ENCODE data around the gene GSN. TPM values are rescaled to one million over a fixed set of nuclear protein-coding genes. Genes with fewer than 3 reads are reported as not detected.

The GSN gene
- total and polyA plus RNA-seq, 9 of the 15 experiments (the other 6 are each of a cell fraction or from before 2014, with no cell fraction given), result 0.39 to 16.6 (median 8.2) TPM

- no peak for TF ChIP-seq ATF6 (CRISPR knock-in tag; IDR thresholded peaks at IDR 0.05)
- no peak for TF ChIP-seq ZNF561 (CRISPR knock-in tag; conservative IDR thresholded peaks at IDR 0.05)
- TF ChIP-seq ZFP1 (CRISPR knock-in tag; IDR thresholded peaks at IDR 0.05), result no peak
- no peak for TF ChIP-seq THRB (CRISPR knock-in tag; conservative IDR thresholded peaks at IDR 0.05)
- TF ChIP-seq MIER1 (IDR thresholded peaks at IDR 0.05; ENCODE audit: low read depth), result no peak
- no peak for TF ChIP-seq ZNF518B (CRISPR knock-in tag; IDR thresholded peaks at IDR 0.05)
- 0 out of 4 replicates have a peak, but pooled peaks of 1 of the 2 experiments have one; percentile 11 for TF ChIP-seq RCOR1 (IDR thresholded peaks at IDR 0.05; ENCODE audit: borderline replicate concordance in 1 of 2, low read depth in 2 of 2, low read length in 2 of 2)
- no peak for TF ChIP-seq ZNF280A (IDR thresholded peaks at IDR 0.05; ENCODE audit: low read depth, partially characterized antibody)
- TF ChIP-seq MYBL2 (IDR thresholded peaks at IDR 0.05; ENCODE audit: low read depth), result 0 out of 2 replicates have a peak, but pooled peaks have one; percentile 36
- no peak for TF ChIP-seq MYBL2 (CRISPR knock-in tag; IDR thresholded peaks at IDR 0.05; ENCODE audit: borderline replicate concordance)
- TF ChIP-seq E2F3 (CRISPR knock-in tag; IDR thresholded peaks at IDR 0.05), result no peak
- TF ChIP-seq PPARD (CRISPR knock-in tag; IDR thresholded peaks at IDR 0.05), result no peak
- no peak for TF ChIP-seq SIN3A (IDR thresholded peaks at IDR 0.05; ENCODE audit: borderline replicate concordance in 2 of 2, control insufficient read depth in 1 of 2, low read depth in 2 of 2, low read length in 2 of 2)
- no peak for TF ChIP-seq POLR2AphosphoS2 (IDR thresholded peaks at IDR 0.05; ENCODE audit: low read length)
- TF ChIP-seq HDAC2 (IDR thresholded peaks at IDR 0.05), result peak; percentile 53; the same call in 1 of the 2 replicates
- no peak for TF ChIP-seq TAF15 (IDR thresholded peaks at IDR 0.05; ENCODE audit: low read depth, low read length)
- TF ChIP-seq ZNF57 (CRISPR knock-in tag; IDR thresholded peaks at IDR 0.05), result no peak
- TF ChIP-seq MAFK (IDR thresholded peaks at IDR 0.05; ENCODE audit: low read length), result no peak
- no peak for TF ChIP-seq NCOA6 (IDR thresholded peaks at IDR 0.05)
- no peak for TF ChIP-seq NFIC (IDR thresholded peaks at IDR 0.05)
- TF ChIP-seq RBM22 (IDR thresholded peaks at IDR 0.05; ENCODE audit: low read depth, low read length, poor library complexity, severe bottlenecking), result no peak
These were observed 103.6 kb downstream of the GSN start (continued) for GRCh38 chr9:121371495-121372061.

All from K562 (cell line).